ENCODE results near the gene OR2D3.
"Not testable (repeated sequence)": the region's sequence is repeated elsewhere in the genome, so short reads cannot be mapped to it uniquely, and the experiment has no call there.

OR2D3 gene

GRCh38 chr11:6920702-6921101 lies at the start of gene OR2D3:
Gene OR2D3, plus strand, starts transcription at chr11:6921002. Its CDS starts 0 bp downstream, at chr11:6921002.
- DNase-seq, result no peak

GRCh38 chr11:6871278-6871677 lies 49.5 kb upstream of the OR2D3 start:
- no peak for DNase-seq

- no peak for DNase-seq
Observed at GRCh38 chr11:6875761-6876160, 45.0 kb upstream of the OR2D3 start.

GRCh38 chr11:6876325-6876724 lies 44.5 kb upstream of the OR2D3 start, which contains the start of gene OR10A4:
Gene OR10A4, plus strand, starts transcription at chr11:6876625. Its CDS starts 23 bp downstream, at chr11:6876648.
- no peak for DNase-seq

- no peak for DNase-seq
Observed at GRCh38 chr11:6876914-6877313, 43.9 kb upstream of the OR2D3 start.

- no peak for DNase-seq
Observed at GRCh38 chr11:6882751-6883150, 38.1 kb upstream of the OR2D3 start.

GRCh38 chr11:6887711-6888110 lies 33.1 kb upstream of the OR2D3 start:
- DNase-seq, result not testable (repeated sequence)

GRCh38 chr11:6888830-6889229 lies 32.0 kb upstream of the OR2D3 start:
- DNase-seq, result no peak

- DNase-seq, result no peak
Observed at GRCh38 chr11:6889835-6890234, 31.0 kb upstream of the OR2D3 start.

- no peak for DNase-seq
Observed at GRCh38 chr11:6892400-6892799, 28.4 kb upstream of the OR2D3 start, which contains the start of gene OR2D2. Gene OR2D2, minus strand, starts transcription at chr11:6892500. Its CDS starts 0 bp downstream, at chr11:6892500.

GRCh38 chr11:6894097-6894496 lies 26.7 kb upstream of the OR2D3 start:
- no peak for DNase-seq

- DNase-seq, result no peak
Observed at GRCh38 chr11:6895010-6895409, 25.8 kb upstream of the OR2D3 start.

GRCh38 chr11:6898911-6899310 lies 21.9 kb upstream of the OR2D3 start:
- no peak for DNase-seq

- no peak for DNase-seq
Observed at GRCh38 chr11:6900327-6900999, 20.3 kb upstream of the OR2D3 start.

- not testable (repeated sequence) for DNase-seq
Observed at GRCh38 chr11:6904804-6905203, 16.0 kb upstream of the OR2D3 start.

GRCh38 chr11:6911378-6911777 lies 9.4 kb upstream of the OR2D3 start:
- no peak for DNase-seq

GRCh38 chr11:6911948-6912347 lies 8.9 kb upstream of the OR2D3 start:
- no peak for DNase-seq

GRCh38 chr11:6919698-6920097 lies 1.1 kb upstream of the OR2D3 start:
- no peak for DNase-seq

GRCh38 chr11:6925007-6925577 lies 4.3 kb downstream of the OR2D3 start:
- no peak for DNase-seq

- DNase-seq, result no peak
Observed at GRCh38 chr11:6925636-6926207, 4.9 kb downstream of the OR2D3 start.

- no peak for DNase-seq
Observed at GRCh38 chr11:6926208-6927029, 5.6 kb downstream of the OR2D3 start, which contains the start of gene ZNF215. Gene ZNF215, plus strand, starts transcription at chr11:6926426. Its CDS starts 5,847 bp downstream, at chr11:6932273.

GRCh38 chr11:6927030-6927617 lies 6.3 kb downstream of the OR2D3 start:
- DNase-seq, result no peak

- no peak for DNase-seq
Observed at GRCh38 chr11:6928916-6929315, 8.1 kb downstream of the OR2D3 start.
